ENCODE results near the gene IFNAR1. TPM values are rescaled to one million over a fixed set of nuclear protein-coding genes. Genes with fewer than 3 reads are reported as not detected.

IFNAR1 gene
- total and polyA plus RNA-seq, 2 donors (not counting 1 experiment from before 2014, with no cell fraction given), result 14.8 to 55.7 TPM

GRCh38 chr21:33301632-33302002 lies 23.2 kb upstream of the IFNAR1 start:
- ChIA-PET POLR2A (interaction anchor here (1.0 kb wide), 1 partner anchor 24 kb away, joined by 3 read pairs; no protein-coding TSS in a partner anchor), CTCF (interaction anchor here (1.3 to 1.6 kb wide), 2 partner anchors 17 to 60 kb away, joined by 5 read pairs; no protein-coding TSS in a partner anchor)
- H2AFZ ChIP-seq (ENCODE audit: insufficient read depth, low read depth, low read length, poor library complexity, severe bottlenecking), result peak overlapping the region; percentile 3
- Mint-ChIP-seq H3K4me1 (peaks cover 67% of the 10 kb centered on the region), H3K27me3 (no peaks in the 10 kb centered on the region), H3K9me3 (ENCODE audit: insufficient read depth) (no peaks in the 10 kb centered on the region), H3K27ac (peak overlapping the region; percentile 90), H3K4me3 (peak overlapping the region; percentile 76)
- intact Hi-C loops (cut with micrococcal nuclease), result no loop called here
- peaks cover 63 to 72% of the 10 kb centered on the region in 2 donors for H3K4me1 ChIP-seq (ENCODE audit: control insufficient read depth in 2 of 2, insufficient read depth in 2 of 2, low read length in 2 of 2)
- ATAC-seq (ENCODE audit: low read depth) (no peak), DNase-seq (no peak)
- H3K79me2 ChIP-seq (ENCODE audit: control insufficient read depth, insufficient read depth, low read length), result peaks cover 7% of the 10 kb centered on the region
- H3K36me3 ChIP-seq (replicated peaks in 1 of 2; ENCODE audit: control extremely low read depth in 1 of 2, control insufficient read depth in 1 of 2, extremely low read depth in 1 of 2, insufficient read depth in 2 of 2, low read length in 1 of 2), result no peaks in the 10 kb centered on the region
- H3K27me3 ChIP-seq (replicated peaks in 1 of 4; ENCODE audit: control extremely low read depth in 1 of 4, control insufficient read depth in 3 of 4, insufficient read depth in 4 of 4, low read length in 3 of 4), result no peaks in the 10 kb centered on the region
- H4K20me1 ChIP-seq (ENCODE audit: control insufficient read depth, insufficient read depth, low read length, poor library complexity, severe bottlenecking), result no peaks in the 10 kb centered on the region
- peak overlapping the region; percentile 59 for H3K4me2 ChIP-seq (replicated peaks; ENCODE audit: low read depth, low read length, poor library complexity, severe bottlenecking)
- H3K27ac ChIP-seq (ENCODE audit: low read length in 2 of 2), result peak overlapping the region; percentile 45 to 73
- peak overlapping the region; percentile 15 for H3K9ac ChIP-seq (ENCODE audit: low read length)
- H3K9me3 ChIP-seq (ENCODE audit: control extremely low read depth in 1 of 3, control insufficient read depth in 2 of 3, insufficient read depth in 1 of 3, low read length in 2 of 3), result no peaks in the 10 kb centered on the region
- 0% methylated on average over 1 of the region's 2 CpGs for WGBS (ENCODE audit: insufficient coverage)
- TF ChIP-seq EZH2 (IDR thresholded peaks at IDR 0.05; ENCODE audit: borderline replicate concordance, insufficient read depth, low read depth, low read length, poor library complexity, severe bottlenecking) (no peak), CTCF (IDR thresholded peaks at IDR 0.05) (no peak)
- peak overlapping the region in 1 of 5 experiments; percentile 5 for H3K4me3 ChIP-seq (ENCODE audit: control extremely low read depth in 1 of 5, extremely low read depth in 1 of 5, insufficient read depth in 1 of 5, low read depth in 2 of 5, low read length in 4 of 5)

- peak overlapping the region; percentile 59 for H3K4me2 ChIP-seq (replicated peaks; ENCODE audit: low read depth, low read length, poor library complexity, severe bottlenecking)
- Mint-ChIP-seq H3K27ac (peak overlapping the region; percentile 90), H3K4me1 (peaks cover 66% of the 10 kb centered on the region), H3K27me3 (no peaks in the 10 kb centered on the region), H3K9me3 (ENCODE audit: insufficient read depth) (no peaks in the 10 kb centered on the region), H3K4me3 (no peak overlapping the region)
- no peak overlapping the region for H3K9ac ChIP-seq (ENCODE audit: low read length)
- POLR2A ChIA-PET, result interaction anchor here (1.0 kb wide), 1 partner anchor 24 kb away, joined by 3 read pairs; no protein-coding TSS in a partner anchor
- peaks cover 7% of the 10 kb centered on the region for H3K79me2 ChIP-seq (ENCODE audit: control insufficient read depth, insufficient read depth, low read length)
- H3K4me3 ChIP-seq (ENCODE audit: control extremely low read depth in 1 of 5, extremely low read depth in 1 of 5, insufficient read depth in 1 of 5, low read depth in 2 of 5, low read length in 4 of 5), result no peak overlapping the region
- no peaks in the 10 kb centered on the region for H3K36me3 ChIP-seq (replicated peaks in 1 of 2; ENCODE audit: control extremely low read depth in 1 of 2, control insufficient read depth in 1 of 2, extremely low read depth in 1 of 2, insufficient read depth in 2 of 2, low read length in 1 of 2)
- H3K9me3 ChIP-seq (ENCODE audit: control extremely low read depth in 1 of 3, control insufficient read depth in 2 of 3, insufficient read depth in 1 of 3, low read length in 2 of 3), result no peaks in the 10 kb centered on the region
- CTCF ChIA-PET, result interaction anchor here (1.3 to 1.6 kb wide), 2 partner anchors 17 to 60 kb away, joined by 5 read pairs; no protein-coding TSS in a partner anchor
- no peak for DNase-seq
- intact Hi-C loops (cut with micrococcal nuclease), result no loop called here
- no peak overlapping the region for H2AFZ ChIP-seq (ENCODE audit: insufficient read depth, low read depth, low read length, poor library complexity, severe bottlenecking)
- no peak for ATAC-seq (ENCODE audit: low read depth)
- H3K4me1 ChIP-seq (ENCODE audit: control insufficient read depth in 2 of 2, insufficient read depth in 2 of 2, low read length in 2 of 2), result peaks cover 59 to 68% of the 10 kb centered on the region in 2 donors
- H4K20me1 ChIP-seq (ENCODE audit: control insufficient read depth, insufficient read depth, low read length, poor library complexity, severe bottlenecking), result no peaks in the 10 kb centered on the region
- H3K27me3 ChIP-seq (replicated peaks in 1 of 4; ENCODE audit: control extremely low read depth in 1 of 4, control insufficient read depth in 3 of 4, insufficient read depth in 4 of 4, low read length in 3 of 4), result no peaks in the 10 kb centered on the region
- H3K27ac ChIP-seq (ENCODE audit: low read length in 2 of 2), result peak overlapping the region in 1 of 2 donors; percentile 73
- 96% methylated on average over 7 of the region's 7 CpGs for WGBS (ENCODE audit: insufficient coverage)
- TF ChIP-seq EZH2 (IDR thresholded peaks at IDR 0.05; ENCODE audit: borderline replicate concordance, insufficient read depth, low read depth, low read length, poor library complexity, severe bottlenecking) (no peak), CTCF (IDR thresholded peaks at IDR 0.05) (no peak)
Observed at GRCh38 chr21:33302055-33302454, 22.7 kb upstream of the IFNAR1 start.
